ENCODE results near the gene ARFGAP3. TPM values are rescaled to one million over a fixed set of nuclear protein-coding genes. Genes with fewer than 3 reads are reported as not detected.

Gene ARFGAP3
- total RNA-seq, 2 donors from 2014 or later = 38.0 to 46.3 TPM

DNA sequence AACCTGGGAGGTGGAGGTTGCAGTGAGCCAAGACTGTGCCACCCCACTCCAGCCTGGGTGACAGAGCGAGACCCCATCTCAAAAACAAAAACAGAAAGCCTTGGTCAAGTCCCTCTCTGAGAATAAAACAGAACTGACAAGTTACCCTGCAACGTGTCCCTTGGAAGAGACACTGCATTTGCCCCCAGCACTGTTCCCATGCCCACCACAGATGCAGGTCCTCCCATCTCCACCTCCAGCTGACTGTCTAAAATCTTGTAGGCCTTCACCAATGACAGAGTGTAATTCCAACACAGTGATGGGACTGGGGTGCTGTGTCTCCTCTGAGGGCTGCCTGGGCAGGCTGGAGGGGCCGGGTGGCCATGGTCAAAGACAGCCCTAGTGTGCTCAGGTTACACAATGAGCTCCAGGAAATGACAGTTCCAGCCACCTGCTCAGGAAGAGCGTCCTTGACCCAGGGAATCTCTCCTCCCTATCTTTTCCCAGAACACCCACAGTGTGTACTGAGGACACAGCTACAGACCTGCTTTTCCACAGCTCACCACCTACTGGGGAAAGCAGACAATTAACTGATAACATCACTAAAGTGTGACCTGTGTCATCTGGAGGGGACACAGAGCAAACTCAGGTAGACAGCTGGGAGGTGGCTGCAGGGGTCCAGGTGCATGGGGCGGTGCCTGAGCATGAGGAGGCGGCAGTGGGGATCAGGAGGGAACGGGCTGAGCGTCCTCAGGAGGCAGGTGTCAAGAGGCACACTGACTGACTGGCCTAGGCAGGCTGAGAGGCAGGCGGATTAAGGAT lies 56.4 kb downstream of the ARFGAP3 start:
- ATAC-seq (replicated peaks in 1 of 2) (no peak), DNase-seq (no peak)
- Mint-ChIP-seq H3K27ac (no peak overlapping the region), H3K4me1 (ENCODE audit: low read depth) (peaks cover 15% of the 10 kb centered on the region), H3K4me3 (no peak overlapping the region), H3K36me3 (ENCODE audit: insufficient read depth in 2 of 2) (peaks cover 2% of the 10 kb centered on the region in 2 donors), H3K27me3 (ENCODE audit: low read depth) (no peaks in the 10 kb centered on the region), H3K9me3 (no peaks in the 10 kb centered on the region)

DNA sequence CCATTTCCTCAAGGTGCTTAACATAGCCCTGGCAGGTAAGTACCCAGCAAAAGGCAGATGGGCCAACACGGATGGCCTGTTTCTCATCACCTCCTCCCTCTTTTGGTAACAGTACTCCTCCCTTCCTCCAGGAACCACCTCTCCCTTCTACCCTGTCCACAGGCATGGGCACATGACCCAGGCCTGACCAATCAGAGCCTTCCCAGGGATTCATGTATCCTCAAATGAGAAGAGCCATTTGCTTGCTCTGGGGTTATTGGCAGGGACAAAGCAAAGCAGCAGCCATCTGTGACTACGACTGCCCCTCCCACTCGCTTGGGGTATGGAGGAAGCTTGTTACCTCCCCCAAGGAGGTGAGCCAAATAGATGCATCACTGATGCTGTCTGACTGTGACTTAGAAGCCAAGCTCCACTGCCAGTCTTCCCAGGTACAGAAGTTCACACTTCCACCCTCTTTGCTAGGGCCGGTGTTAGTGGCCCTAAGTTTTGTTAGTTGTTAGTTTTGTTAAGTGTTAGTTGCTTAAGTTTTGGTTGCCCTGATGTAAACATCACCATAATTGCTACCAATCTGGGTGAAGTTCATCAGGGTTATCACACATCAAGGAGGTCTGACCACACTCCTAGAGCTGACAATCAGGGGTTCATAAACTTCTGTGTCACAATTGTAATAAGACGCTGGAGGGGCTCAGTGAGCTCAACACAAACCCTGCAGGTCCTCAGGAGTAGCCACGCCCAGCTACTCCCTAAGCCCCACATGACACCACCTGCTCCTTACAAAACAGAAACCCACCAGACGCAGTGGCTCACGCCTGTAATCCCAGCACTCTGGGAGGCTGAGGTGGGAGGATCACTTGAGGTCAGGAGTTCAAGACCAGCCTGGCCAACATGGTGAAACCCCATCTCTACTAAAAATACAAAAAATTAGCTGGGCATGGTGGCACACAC lies 57.3 kb downstream of the ARFGAP3 start:
- ATAC-seq (replicated peaks in 1 of 2) = no peak
- H3K27ac Mint-ChIP-seq = no peak overlapping the region
- DNase-seq = no peak
- no peaks in the 10 kb centered on the region for H3K27me3 Mint-ChIP-seq (ENCODE audit: low read depth)
- H3K9me3 Mint-ChIP-seq = no peaks in the 10 kb centered on the region
- H3K4me3 Mint-ChIP-seq = no peak overlapping the region
- H3K36me3 Mint-ChIP-seq (ENCODE audit: insufficient read depth in 2 of 2) = peaks cover 2% of the 10 kb centered on the region in 2 donors
- H3K4me1 Mint-ChIP-seq (ENCODE audit: low read depth) = peaks cover 15% of the 10 kb centered on the region

DNA sequence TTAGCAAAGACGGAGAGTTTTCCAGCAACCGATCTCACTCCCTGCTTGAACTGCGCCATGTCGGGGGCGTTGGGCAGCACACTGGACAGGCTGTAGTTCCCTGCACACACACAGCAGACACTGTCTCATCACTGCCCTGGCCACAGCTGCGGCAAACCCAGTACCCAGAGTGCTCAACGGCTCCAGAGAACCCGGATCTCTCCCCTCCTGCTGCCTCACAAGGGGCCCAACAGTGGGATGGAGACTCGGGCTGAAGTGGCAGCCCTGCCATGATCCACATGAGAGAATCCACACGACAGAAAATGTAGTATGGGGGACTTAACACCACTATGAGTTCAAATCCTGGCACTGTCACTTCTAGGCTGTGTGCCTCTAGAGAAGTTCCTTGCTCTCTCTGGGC lies 58.0 kb downstream of the ARFGAP3 start:
- no peak overlapping the region for H3K27ac Mint-ChIP-seq
- H3K9me3 Mint-ChIP-seq = no peaks in the 10 kb centered on the region
- H3K36me3 Mint-ChIP-seq (ENCODE audit: insufficient read depth in 2 of 2) = peaks cover 2% of the 10 kb centered on the region in 2 donors
- no peak for DNase-seq
- ATAC-seq (replicated peaks in 1 of 2) = no peak
- no peaks in the 10 kb centered on the region for H3K27me3 Mint-ChIP-seq (ENCODE audit: low read depth)
- no peak overlapping the region for H3K4me3 Mint-ChIP-seq
- H3K4me1 Mint-ChIP-seq (ENCODE audit: low read depth) = peaks cover 15% of the 10 kb centered on the region

DNA sequence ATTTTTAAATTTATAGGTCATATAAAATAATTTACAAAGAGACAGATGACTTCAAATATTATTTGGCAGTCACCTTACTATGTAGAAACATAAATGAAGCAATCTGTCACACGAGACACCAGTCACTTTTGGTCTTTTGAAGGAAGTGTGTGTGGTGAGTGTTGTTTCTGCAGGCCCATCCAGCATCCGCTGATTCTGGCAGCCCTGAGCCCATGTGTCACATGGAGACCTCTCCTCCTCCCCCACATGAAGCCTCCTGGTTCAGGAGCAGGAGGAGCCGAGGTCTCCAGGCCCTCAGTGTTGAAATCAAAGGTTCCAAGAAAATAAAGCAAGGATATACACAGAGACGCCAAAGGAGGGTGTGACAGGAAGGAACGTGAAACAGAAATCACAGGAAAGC lies 60.1 kb downstream of the ARFGAP3 start:
- Mint-ChIP-seq H3K4me1 (ENCODE audit: low read depth) (peaks cover 15% of the 10 kb centered on the region), H3K27ac (peak overlapping the region; percentile 10), H3K4me3 (no peak overlapping the region), H3K36me3 (ENCODE audit: insufficient read depth in 2 of 2) (peaks cover 2% of the 10 kb centered on the region in 2 donors), H3K27me3 (ENCODE audit: low read depth) (no peaks in the 10 kb centered on the region), H3K9me3 (no peaks in the 10 kb centered on the region)
- no peak for ATAC-seq (replicated peaks in 1 of 2)
- no peak for DNase-seq

DNA sequence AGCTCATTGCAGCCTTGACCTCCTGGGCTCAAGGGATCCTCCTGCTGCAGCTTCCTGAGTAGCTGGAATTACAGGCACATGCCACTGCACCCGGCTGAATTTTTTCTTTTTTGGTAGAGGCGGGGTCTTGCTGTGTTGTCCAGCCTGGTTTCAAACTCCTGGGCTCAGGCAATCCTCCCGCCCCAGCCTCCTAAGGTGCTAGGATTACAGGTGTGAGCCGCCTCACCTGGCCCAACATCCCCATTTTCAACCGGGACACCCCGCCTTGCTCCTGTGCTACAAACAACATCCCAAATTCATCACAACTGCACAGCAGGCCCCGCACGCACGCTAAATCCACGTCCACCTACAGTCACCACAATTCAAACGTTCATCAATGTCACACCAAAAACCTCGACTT lies 61.0 kb downstream of the ARFGAP3 start:
- H3K27me3 Mint-ChIP-seq (ENCODE audit: low read depth) = no peaks in the 10 kb centered on the region
- H3K9me3 Mint-ChIP-seq = no peaks in the 10 kb centered on the region
- H3K36me3 Mint-ChIP-seq (ENCODE audit: insufficient read depth in 2 of 2) = peaks cover 2% of the 10 kb centered on the region in 2 donors
- H3K27ac Mint-ChIP-seq = no peak overlapping the region
- no peak for ATAC-seq (replicated peaks in 1 of 2)
- peaks cover 15% of the 10 kb centered on the region for H3K4me1 Mint-ChIP-seq (ENCODE audit: low read depth)
- H3K4me3 Mint-ChIP-seq = no peak overlapping the region
- DNase-seq = no peak

DNA sequence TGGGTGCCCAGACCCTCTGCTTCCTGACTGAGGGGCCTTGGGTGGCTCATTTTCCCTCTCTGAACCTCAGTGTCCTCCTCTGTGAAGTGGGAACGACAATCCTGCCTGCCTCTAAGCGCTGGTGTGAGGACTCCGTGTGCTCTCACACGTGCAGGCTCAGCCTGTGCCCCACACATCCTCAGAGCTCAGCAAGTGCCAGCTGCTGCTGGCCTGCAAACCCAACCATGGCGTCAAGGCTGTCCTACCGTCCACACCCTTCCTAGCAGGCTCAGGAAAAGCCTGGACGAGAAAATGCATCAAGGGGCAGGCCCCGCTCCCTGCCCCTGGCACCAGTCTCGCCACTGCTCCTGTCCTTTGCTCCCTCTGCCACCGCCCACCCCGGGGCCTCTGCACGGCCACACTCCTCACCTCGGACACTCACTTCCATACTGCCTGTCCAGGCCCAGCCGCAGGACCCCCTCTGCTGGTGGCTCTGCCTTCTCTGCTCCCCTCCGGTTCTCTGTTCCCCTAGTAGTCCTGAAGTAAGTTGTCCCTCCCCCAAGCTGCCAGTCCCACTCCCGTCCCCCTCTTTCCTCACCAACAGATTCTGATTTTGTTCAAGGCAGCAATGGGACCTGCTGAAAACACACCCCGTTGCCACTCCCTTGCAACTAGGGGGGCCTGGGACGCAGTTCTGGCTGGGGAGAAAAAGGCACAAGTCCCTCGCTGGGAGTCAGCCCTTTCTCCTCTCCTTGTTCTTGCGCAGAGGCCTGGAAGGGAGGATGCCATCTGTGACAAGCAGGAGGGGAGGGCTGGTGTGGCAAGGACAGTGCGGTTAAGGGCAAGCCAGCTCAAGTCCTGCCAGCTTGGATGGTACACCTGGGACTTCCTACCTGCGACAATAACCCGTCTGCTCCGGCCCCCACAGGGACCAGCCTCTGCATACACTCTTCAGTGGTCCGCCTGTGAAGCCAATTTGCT lies 62.2 kb downstream of the ARFGAP3 start:
- no peak overlapping the region for H3K4me3 Mint-ChIP-seq
- DNase-seq = no peak
- H3K36me3 Mint-ChIP-seq (ENCODE audit: insufficient read depth in 2 of 2) = peaks cover 0 to 2% of the 10 kb centered on the region in 2 donors
- no peak overlapping the region for H3K27ac Mint-ChIP-seq
- no peaks in the 10 kb centered on the region for H3K27me3 Mint-ChIP-seq (ENCODE audit: low read depth)
- H3K4me1 Mint-ChIP-seq (ENCODE audit: low read depth) = peaks cover 15% of the 10 kb centered on the region
- ATAC-seq (replicated peaks in 1 of 2) = no peak
- H3K9me3 Mint-ChIP-seq = no peaks in the 10 kb centered on the region

DNA sequence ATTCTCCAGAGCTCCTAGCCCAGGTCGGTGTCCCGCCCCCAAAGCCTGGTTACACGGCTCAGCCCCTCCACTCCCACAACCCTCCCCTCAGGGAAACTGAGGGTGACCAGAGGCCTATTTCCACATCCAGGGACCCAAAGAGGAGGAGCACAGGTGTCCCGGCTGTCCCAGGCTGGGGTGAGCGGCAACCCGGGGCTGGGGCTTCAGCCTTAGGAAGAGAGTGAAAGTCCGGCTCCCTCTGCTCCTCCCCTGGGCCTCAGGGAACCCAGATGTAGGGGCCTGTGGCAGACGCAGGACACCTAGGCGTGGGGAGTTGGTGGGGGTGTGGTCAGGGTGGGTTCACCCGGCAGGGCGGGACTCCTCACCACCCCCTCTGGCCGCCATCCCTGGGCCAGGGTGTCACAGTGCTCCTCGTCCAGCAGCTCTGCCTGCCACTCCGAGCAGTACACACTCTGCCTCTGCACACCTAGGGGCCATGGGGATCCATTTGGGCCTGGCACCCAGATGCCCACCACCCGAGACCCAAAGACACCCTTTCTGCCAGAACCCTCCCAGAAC lies 63.1 kb downstream of the ARFGAP3 start:
- Mint-ChIP-seq H3K27me3 (ENCODE audit: low read depth) (no peaks in the 10 kb centered on the region), H3K4me1 (ENCODE audit: low read depth) (peaks cover 15% of the 10 kb centered on the region), H3K36me3 (ENCODE audit: insufficient read depth in 2 of 2) (peaks cover 0 to 2% of the 10 kb centered on the region in 2 donors), H3K9me3 (no peaks in the 10 kb centered on the region), H3K4me3 (no peak overlapping the region), H3K27ac (no peak overlapping the region)
- ATAC-seq (replicated peaks in 1 of 2) = no peak
- no peak for DNase-seq

DNA sequence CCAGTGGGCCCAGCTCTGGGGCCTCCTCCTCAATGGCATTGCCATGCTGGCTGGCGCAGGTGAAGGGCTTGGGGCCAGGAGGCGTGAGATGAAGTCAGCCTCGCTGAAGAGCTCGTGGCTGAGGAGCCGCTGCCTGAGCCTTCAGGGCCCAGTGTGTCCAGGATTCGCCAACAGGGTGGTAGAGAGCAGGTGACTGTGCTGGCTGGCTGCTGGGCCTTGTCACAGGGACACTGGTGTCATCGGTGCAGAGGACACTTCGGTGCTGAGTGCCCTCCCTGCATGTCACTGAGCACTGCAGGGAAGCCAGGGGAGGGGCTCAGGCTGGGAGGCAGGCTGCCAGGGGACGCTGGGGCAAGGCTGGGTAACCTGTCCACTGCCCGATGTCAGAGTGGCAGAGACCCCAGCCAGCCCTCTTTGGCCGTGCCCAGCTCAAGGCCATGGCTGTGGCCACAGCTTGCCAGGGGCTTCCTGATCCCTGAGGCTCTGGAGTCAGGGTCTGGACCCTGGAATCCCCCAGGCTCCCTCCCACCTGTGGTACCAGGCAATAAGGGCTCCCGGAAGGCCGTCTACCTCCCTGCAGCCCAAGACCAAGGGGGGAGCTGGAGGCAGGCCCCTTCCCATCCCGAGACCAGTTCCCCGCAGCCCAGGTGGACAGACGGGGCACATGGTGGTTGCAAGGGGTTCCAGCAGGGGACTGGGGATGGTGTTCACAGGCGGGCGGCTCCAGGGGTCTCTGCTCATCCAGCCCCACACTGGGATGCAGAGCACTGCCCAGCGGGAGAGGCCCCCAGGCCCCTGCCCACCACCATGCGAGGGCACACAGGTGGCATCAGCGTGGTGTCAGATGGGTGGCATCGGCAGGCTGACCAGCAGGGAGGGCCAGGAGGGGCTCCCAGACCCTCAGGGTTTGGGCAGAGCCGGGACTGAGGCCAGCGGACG lies 63.9 kb downstream of the ARFGAP3 start:
- Mint-ChIP-seq H3K36me3 (ENCODE audit: insufficient read depth in 2 of 2) (peaks cover 0 to 2% of the 10 kb centered on the region in 2 donors), H3K27me3 (ENCODE audit: low read depth) (no peaks in the 10 kb centered on the region), H3K9me3 (no peaks in the 10 kb centered on the region), H3K4me3 (no peak overlapping the region), H3K27ac (peak overlapping the region; percentile 39), H3K4me1 (ENCODE audit: low read depth) (peaks cover 15% of the 10 kb centered on the region)
- no peak for ATAC-seq (replicated peaks in 1 of 2)
- no peak for DNase-seq

DNA sequence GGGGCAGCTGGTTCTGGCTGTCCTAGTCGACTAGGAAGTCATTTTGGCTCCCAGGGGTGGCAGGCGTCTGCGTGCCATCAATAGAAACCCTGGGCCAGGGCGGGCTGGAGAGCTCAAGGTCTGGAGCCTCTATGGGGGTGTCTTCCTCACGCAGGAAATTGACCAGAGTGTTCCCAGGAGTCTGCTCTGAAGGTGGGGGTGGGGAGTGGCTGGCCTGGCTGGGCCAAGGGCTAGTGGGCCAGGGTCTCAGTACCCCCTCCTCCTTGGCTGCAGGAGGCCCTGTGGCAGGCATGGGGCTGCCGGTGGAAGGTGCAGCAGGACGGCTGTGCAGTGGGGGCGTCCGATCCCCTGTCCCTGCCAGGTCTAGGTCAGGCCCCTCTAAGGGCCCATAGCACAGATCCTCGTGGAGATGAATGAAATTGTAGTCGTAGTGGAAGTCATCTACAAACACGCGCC lies 64.6 kb downstream of the ARFGAP3 start:
- H3K27me3 Mint-ChIP-seq (ENCODE audit: low read depth) = no peaks in the 10 kb centered on the region
- no peak for ATAC-seq (replicated peaks in 1 of 2)
- H3K27ac Mint-ChIP-seq = no peak overlapping the region
- H3K36me3 Mint-ChIP-seq (ENCODE audit: insufficient read depth in 2 of 2) = peaks cover 0 to 2% of the 10 kb centered on the region in 2 donors
- no peaks in the 10 kb centered on the region for H3K9me3 Mint-ChIP-seq
- peaks cover 13% of the 10 kb centered on the region for H3K4me1 Mint-ChIP-seq (ENCODE audit: low read depth)
- no peak for DNase-seq
- no peak overlapping the region for H3K4me3 Mint-ChIP-seq

DNA sequence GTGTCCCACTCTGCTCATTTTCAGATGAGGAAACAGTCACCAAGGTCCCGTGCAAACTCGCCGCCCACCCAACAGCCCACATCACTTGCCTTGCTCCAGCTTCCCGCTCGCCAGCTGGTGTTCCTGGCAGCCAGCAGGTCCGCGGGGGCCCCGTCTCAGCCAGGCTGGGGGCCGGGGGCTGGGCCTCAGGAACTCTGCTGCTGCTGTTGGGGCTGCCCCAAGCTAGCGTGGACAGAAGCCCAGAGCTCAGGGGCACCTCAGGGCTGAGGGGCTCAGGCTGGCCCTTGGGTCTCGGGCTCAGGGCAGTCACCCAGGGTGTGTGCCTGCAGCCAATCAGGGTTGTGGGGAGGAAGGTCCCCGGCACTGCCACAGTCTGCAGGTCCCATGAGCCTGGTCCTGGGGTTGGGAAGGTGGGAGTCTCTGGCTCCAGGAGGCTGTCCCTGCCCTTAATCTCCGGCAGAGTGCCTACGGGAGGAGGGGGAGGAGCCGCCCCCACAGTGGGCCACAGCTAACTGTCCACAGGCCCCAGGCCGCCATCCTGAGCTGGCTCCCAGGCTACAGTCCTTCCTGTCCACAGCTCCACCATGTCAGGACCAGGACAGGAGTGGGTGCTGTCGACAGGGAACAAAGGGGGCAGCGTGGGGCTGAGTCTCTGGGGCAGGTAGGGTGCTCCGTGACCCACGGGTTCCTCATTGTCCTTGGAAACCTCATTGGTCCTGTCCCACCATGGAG lies 65.2 kb downstream of the ARFGAP3 start:
- H3K9me3 Mint-ChIP-seq = no peaks in the 10 kb centered on the region
- H3K36me3 Mint-ChIP-seq (ENCODE audit: insufficient read depth in 2 of 2) = peaks cover 0 to 2% of the 10 kb centered on the region in 2 donors
- no peak overlapping the region for H3K27ac Mint-ChIP-seq
- H3K4me1 Mint-ChIP-seq (ENCODE audit: low read depth) = peaks cover 7% of the 10 kb centered on the region
- no peak overlapping the region for H3K4me3 Mint-ChIP-seq
- no peak for DNase-seq
- no peak for ATAC-seq (replicated peaks in 1 of 2)
- no peaks in the 10 kb centered on the region for H3K27me3 Mint-ChIP-seq (ENCODE audit: low read depth)

DNA sequence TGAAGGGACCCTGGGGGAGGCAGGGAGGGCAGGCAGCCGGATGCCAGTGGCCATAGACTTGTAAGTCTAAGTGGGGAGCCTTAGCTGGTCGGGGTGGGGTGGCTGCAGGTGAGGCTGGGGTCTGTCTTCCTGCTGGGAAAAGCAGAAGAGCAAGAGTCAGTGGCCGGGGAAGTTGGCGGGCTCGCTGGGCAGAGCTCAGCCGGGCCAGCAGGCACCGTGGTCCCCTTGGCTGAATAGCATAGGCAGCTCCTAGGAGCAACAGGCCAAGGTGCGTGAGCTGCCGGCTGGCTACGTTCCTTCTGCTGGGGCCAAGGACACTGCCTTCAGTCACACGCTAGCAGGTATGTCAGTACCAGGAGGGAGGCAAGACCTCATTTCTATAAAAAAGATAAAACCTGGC lies 68.6 kb downstream of the ARFGAP3 start:
- no peak for ATAC-seq (replicated peaks in 1 of 2)
- Mint-ChIP-seq H3K9me3 (no peaks in the 10 kb centered on the region), H3K27ac (no peak overlapping the region), H3K4me3 (no peak overlapping the region), H3K27me3 (ENCODE audit: low read depth) (no peaks in the 10 kb centered on the region), H3K36me3 (ENCODE audit: insufficient read depth in 2 of 2) (no peaks in the 10 kb centered on the region), H3K4me1 (ENCODE audit: low read depth) (no peaks in the 10 kb centered on the region)
- DNase-seq = no peak
